ENCODE data around the gene SVIL.
"Not testable (repeated sequence)": the region's sequence is repeated elsewhere in the genome, so short reads cannot be mapped to it uniquely, and the experiment has no call there.

Gene SVIL

GRCh38 chr10:29515879-29516278 lies 118.9 kb downstream of the SVIL start:
- not testable (repeated sequence) for DNase-seq (ENCODE audit: low read depth)

GRCh38 chr10:29515104-29515503 lies 119.7 kb downstream of the SVIL start:
- DNase-seq (ENCODE audit: low read depth) = not testable (repeated sequence)

- DNase-seq (ENCODE audit: low read depth) = no peak
Measured at GRCh38 chr10:29514306-29514705, 120.5 kb downstream of the SVIL start.

- DNase-seq (ENCODE audit: low read depth) = no peak
Measured at GRCh38 chr10:29512425-29512974, 122.3 kb downstream of the SVIL start.

- not testable (repeated sequence) for DNase-seq (ENCODE audit: low read depth)
Measured at GRCh38 chr10:29511806-29512205, 123.0 kb downstream of the SVIL start.

DNA sequence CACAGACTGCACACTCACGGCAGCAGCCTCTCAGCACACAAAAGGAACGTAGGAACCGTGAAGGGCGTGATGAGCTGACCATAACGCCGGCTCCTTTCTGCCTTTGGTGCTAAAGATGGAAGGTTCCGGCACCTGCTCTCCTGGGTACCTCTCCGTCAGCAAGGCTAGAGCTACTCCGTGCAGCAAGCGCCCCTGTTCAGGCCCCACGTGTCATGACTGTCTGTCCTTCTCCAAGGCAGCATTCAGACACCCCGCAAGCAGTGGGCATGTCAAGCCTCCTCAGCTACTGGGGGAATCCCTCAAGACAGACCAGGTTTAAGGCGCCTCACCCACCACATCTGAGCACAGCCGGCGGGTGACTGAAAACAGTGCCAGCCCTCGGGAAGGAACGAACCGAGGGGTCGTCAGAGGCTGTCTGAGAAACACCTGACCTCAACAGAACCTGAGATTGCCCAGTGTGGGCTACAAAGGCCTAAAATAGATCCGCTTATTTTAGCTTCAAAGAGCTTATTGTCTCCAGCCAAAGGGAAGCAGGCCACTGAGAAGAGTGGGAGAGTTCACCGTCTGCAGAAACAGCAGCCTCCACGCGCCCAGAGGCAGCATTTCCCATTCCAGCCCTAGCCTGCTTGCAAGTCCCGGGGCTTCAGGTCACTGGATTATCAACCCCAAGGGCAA lies 124.2 kb downstream of the SVIL start:
- not testable (repeated sequence) for DNase-seq (ENCODE audit: low read depth)

GRCh38 chr10:29508554-29509244 lies 126.1 kb downstream of the SVIL start:
- no peak for DNase-seq (ENCODE audit: low read depth)

DNA sequence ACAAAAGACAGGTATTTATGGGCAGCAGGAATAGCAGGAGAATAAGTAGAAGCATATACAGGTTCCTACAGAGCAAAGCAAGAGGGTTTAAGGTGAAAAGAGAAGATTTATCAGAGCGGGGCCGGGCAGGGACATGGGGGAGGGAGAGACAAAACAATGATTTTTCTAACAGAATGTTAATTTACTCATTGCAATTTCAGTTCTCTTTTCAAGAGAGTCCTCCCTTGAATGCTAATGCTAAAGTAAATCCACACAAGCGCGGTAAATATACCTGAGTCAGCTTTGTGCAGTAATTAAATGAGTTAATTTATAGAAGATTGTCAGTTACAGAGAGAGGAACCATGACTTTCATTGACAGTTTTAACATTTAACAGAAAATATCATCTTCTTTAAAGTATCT lies 127.0 kb downstream of the SVIL start:
- not testable (repeated sequence) for DNase-seq (ENCODE audit: low read depth)

GRCh38 chr10:29506324-29506921 lies 128.3 kb downstream of the SVIL start:
- DNase-seq (ENCODE audit: low read depth) = not testable (repeated sequence)

DNA sequence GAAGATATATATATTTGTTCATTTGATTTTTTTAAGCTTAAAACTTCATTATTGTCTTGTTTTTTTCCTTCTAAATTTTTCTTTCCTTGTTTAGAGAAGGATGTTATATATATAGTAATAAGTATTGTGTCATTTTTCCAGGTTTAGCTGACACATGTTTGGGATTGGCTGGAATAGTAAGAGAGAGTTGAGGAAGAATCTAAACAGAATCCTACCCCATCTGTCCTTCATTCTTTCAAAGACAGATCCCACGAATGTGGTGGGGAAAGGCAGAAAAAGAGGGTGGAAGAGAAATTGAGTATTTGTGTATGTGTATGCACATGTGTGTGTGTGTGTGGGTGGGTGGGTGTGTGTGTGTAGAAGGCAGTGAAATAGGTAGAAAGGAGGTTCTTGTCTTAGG lies 132.4 kb downstream of the SVIL start:
- DNase-seq (ENCODE audit: low read depth) = no peak

- no peak for DNase-seq (ENCODE audit: low read depth)
Measured at GRCh38 chr10:29501692-29502091, 133.1 kb downstream of the SVIL start.

GRCh38 chr10:29499993-29500537 lies 134.7 kb downstream of the SVIL start:
- DNase-seq (ENCODE audit: low read depth) = no peak

DNA sequence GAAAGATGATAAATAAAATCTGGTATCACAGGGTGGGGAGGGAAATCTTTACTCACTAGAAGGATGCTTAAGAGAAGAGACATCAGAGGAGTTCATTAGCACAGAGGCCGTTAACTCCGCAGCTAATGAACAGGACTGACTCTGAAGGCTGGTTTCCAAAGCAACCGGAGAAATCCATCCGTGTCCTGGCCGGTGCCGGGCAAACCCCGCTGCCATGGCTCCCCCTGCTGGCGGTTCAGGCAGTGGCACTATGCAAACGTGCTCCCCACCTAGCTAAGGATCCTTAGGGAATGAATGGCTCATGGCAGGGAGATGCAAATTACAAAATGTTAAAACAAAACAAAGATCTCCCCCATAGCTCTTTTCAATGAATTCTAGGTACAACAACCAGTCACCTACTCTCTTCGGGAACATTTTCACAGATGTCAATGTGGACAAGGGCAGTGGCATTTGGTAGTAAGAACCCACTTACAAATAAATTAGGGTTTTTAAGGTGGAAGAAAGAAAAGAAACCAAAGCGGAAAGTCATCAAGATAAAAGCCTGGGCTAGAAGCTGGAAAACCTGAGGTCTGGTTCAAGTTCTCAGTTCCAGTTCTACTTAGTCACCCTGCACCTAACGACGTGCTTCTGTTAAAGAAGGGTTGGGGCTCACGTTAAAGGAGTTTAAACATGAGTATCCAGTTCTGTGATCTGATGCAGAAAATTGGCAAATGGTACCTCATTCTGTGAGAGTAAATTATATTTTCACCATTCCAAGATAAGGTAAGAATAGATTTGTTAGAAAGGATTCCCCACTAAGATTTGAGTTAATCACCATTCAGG lies 138.2 kb downstream of the SVIL start:
- DNase-seq (ENCODE audit: low read depth) = no peak

- DNase-seq (ENCODE audit: low read depth) = no peak
Measured at GRCh38 chr10:29495366-29495765, 139.4 kb downstream of the SVIL start.

- DNase-seq (ENCODE audit: low read depth) = no peak
Measured at GRCh38 chr10:29493697-29494096, 141.1 kb downstream of the SVIL start.

- DNase-seq (ENCODE audit: low read depth) = no peak
Measured at GRCh38 chr10:29492774-29493173, 142.0 kb downstream of the SVIL start.

- DNase-seq (ENCODE audit: low read depth) = no peak
Measured at GRCh38 chr10:29491918-29492317, 142.9 kb downstream of the SVIL start.

DNA sequence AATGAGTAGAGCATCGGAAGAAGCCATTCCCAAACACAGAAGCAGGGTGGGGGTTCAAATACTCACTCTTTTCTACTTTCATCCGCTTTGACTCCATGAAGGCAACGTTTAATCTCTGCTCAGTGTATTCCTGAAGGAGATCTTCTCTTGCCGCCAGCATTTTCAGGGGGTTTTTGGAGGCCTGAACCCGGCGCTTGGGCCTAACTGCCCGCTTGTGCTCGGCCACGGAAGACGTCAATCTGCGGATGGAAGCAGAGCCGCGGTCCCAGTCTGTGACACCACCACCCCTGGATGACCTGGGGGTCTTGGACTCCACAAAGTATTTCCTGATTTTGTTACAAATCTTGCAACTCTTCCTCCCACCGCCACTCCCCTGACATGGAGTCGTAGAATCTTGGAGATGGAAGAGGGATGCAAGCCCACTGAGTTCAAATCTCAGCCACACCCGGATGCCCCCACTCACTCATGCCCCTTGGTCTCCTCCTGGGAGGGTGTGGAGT lies 143.9 kb downstream of the SVIL start:
- DNase-seq (ENCODE audit: low read depth) = not testable (repeated sequence)

DNA sequence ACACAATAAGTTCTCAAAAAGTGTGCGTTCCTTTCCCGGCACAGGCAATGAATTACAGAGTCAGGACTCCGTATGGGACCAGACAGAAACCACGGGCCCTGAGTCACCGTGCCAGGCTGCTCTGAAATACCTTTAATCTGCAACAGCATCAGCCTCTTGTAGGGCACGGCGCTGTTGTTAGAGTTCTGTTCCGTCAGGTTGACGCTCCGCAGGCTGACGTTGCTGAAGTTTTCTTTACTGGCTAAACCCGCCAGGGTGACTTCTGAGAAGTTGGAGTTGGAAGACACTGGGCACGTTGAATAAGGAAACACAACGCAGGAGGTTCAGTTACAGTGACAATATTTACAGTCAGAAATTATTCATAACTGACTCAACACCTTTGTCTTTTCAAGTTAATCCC lies 146.3 kb downstream of the SVIL start:
- DNase-seq (ENCODE audit: low read depth) = not testable (repeated sequence)

- not testable (repeated sequence) for DNase-seq (ENCODE audit: low read depth)
Measured at GRCh38 chr10:29487884-29488266, 146.9 kb downstream of the SVIL start.

DNA sequence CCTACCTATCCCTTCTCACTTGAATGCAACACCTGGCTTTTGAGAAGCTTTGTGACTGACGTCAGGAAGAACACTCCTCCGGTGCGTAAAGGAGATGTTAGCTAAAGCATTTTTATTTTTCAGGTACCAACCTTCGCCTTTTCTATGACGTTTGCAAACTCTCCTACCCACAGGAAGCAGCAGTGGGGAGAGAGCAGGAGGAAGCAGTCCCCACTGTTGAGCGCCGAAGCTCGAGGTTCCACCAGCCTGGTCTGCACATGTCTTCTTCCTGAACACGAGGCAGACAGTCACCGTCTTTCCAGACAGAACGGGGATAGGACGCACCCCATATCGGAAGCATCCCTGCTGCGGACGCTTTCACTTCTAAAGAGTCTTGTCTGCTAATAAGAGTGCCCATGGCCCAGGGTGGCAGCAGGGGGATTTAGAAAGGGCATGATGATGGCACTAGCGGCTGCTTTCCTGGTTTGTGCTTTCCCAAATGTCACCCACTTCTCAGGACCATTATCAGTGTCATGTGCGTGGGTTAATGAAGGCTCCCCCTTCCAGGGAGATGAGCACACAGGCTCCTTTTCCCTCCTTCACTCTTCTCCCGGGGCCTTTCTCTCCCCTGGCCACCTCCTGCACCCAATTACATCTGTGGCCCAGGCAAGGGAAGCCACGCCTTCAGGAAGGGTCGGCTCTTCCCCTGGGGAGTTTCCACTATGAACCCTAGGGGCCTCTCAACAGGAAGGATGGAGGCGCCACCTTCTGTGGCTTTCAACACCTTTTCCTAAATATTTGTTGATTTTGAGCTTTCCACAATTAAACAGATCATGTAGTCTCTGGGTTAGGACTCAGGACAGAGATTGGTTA lies 147.5 kb downstream of the SVIL start:
- not testable (repeated sequence) for DNase-seq (ENCODE audit: low read depth)
